ENCODE results near the gene ARHGAP10.

ARHGAP10 gene

GRCh38 chr4:147837854-147838253, 106.0 kb downstream of the ARHGAP10 start:
- Histone ChIP-seq H3F3A (ENCODE audit: control insufficient read depth, insufficient read depth) (no peaks in the 10 kb centered on the region), H3K36me3 (ENCODE audit: control insufficient read depth, low read length) (no peaks in the 10 kb centered on the region), H3K9me3 (ENCODE audit: control insufficient read depth, insufficient read depth, low read length) (no peaks in the 10 kb centered on the region), H3K4me3 (ENCODE audit: low read length) (no peak overlapping the region), H3K27ac (ENCODE audit: low read depth, low read length) (no peak overlapping the region), H3K79me2 (ENCODE audit: control insufficient read depth, low read length) (no peaks in the 10 kb centered on the region), H3K4me2 (ENCODE audit: low read length) (no peak overlapping the region), H4K20me1 (ENCODE audit: control insufficient read depth, insufficient read depth, low read depth, low read length) (no peaks in the 10 kb centered on the region), H3K9me2 (replicated peaks; ENCODE audit: control insufficient read depth, low read length) (no peaks in the 10 kb centered on the region), H3K27me3 (ENCODE audit: control insufficient read depth, low read length) (no peaks in the 10 kb centered on the region), H3K4me1 (ENCODE audit: control insufficient read depth, low read length) (no peaks in the 10 kb centered on the region)
- TF ChIP-seq EZH2phosphoT487 (IDR thresholded peaks at IDR 0.05; ENCODE audit: borderline replicate concordance, low read length) (no peak), CTCF (IDR thresholded peaks at IDR 0.05; ENCODE audit: low read depth, low read length, poor library complexity, severe bottlenecking) (no peak)

- TF ChIP-seq CTCF (IDR thresholded peaks at IDR 0.05; ENCODE audit: low read depth, low read length, poor library complexity, severe bottlenecking), result no peak
- TF ChIP-seq EZH2phosphoT487 (IDR thresholded peaks at IDR 0.05; ENCODE audit: borderline replicate concordance, low read length), result no peak
Measured at GRCh38 chr4:147839200-147839599, 107.3 kb downstream of the ARHGAP10 start.

GRCh38 chr4:147839663-147840062, 107.8 kb downstream of the ARHGAP10 start:
- no peaks in the 10 kb centered on the region for H3K9me3 ChIP-seq (ENCODE audit: control insufficient read depth, insufficient read depth, low read length)
- no peaks in the 10 kb centered on the region for H3F3A ChIP-seq (ENCODE audit: control insufficient read depth, insufficient read depth)
- no peaks in the 10 kb centered on the region for H4K20me1 ChIP-seq (ENCODE audit: control insufficient read depth, insufficient read depth, low read depth, low read length)
- H3K27ac ChIP-seq (ENCODE audit: low read depth, low read length), result no peak overlapping the region
- no peaks in the 10 kb centered on the region for H3K4me1 ChIP-seq (ENCODE audit: control insufficient read depth, low read length)
- TF ChIP-seq CTCF (IDR thresholded peaks at IDR 0.05; ENCODE audit: low read depth, low read length, poor library complexity, severe bottlenecking) (no peak), EZH2phosphoT487 (IDR thresholded peaks at IDR 0.05; ENCODE audit: borderline replicate concordance, low read length) (no peak)
- H3K4me3 ChIP-seq (ENCODE audit: low read length), result no peak overlapping the region
- no peaks in the 10 kb centered on the region for H3K9me2 ChIP-seq (replicated peaks; ENCODE audit: control insufficient read depth, low read length)
- H3K27me3 ChIP-seq (ENCODE audit: control insufficient read depth, low read length), result no peaks in the 10 kb centered on the region
- H3K79me2 ChIP-seq (ENCODE audit: control insufficient read depth, low read length), result no peaks in the 10 kb centered on the region
- no peak overlapping the region for H3K4me2 ChIP-seq (ENCODE audit: low read length)
- no peaks in the 10 kb centered on the region for H3K36me3 ChIP-seq (ENCODE audit: control insufficient read depth, low read length)

More at GRCh38 chr4:147839200-147839599, 107.3 kb downstream of the ARHGAP10 start:
- no peak overlapping the region for H3K4me3 ChIP-seq (ENCODE audit: low read length)
- no peak overlapping the region for H3K27ac ChIP-seq (ENCODE audit: low read depth, low read length)
- no peaks in the 10 kb centered on the region for H3F3A ChIP-seq (ENCODE audit: control insufficient read depth, insufficient read depth)
- no peak overlapping the region for H3K4me2 ChIP-seq (ENCODE audit: low read length)
- no peaks in the 10 kb centered on the region for H3K36me3 ChIP-seq (ENCODE audit: control insufficient read depth, low read length)
- no peaks in the 10 kb centered on the region for H3K9me3 ChIP-seq (ENCODE audit: control insufficient read depth, insufficient read depth, low read length)
- no peaks in the 10 kb centered on the region for H4K20me1 ChIP-seq (ENCODE audit: control insufficient read depth, insufficient read depth, low read depth, low read length)
- no peaks in the 10 kb centered on the region for H3K9me2 ChIP-seq (replicated peaks; ENCODE audit: control insufficient read depth, low read length)
- no peaks in the 10 kb centered on the region for H3K4me1 ChIP-seq (ENCODE audit: control insufficient read depth, low read length)
- no peaks in the 10 kb centered on the region for H3K79me2 ChIP-seq (ENCODE audit: control insufficient read depth, low read length)
- H3K27me3 ChIP-seq (ENCODE audit: control insufficient read depth, low read length), result no peaks in the 10 kb centered on the region
